HG03565 (cell line): Measurements from ENCODE around the gene KAT2A.

Experiments used
- ATAC-seq: cut with Tn5 transposase; IDR thresholded peaks from one replicate; pipeline ENCODE4 v1.9.1; 2021; ENCODE audit warnings: mild to moderate bottlenecking, moderate library complexity; ENCODE audit not compliant: unreplicated experiment

KAT2A gene

DNA sequence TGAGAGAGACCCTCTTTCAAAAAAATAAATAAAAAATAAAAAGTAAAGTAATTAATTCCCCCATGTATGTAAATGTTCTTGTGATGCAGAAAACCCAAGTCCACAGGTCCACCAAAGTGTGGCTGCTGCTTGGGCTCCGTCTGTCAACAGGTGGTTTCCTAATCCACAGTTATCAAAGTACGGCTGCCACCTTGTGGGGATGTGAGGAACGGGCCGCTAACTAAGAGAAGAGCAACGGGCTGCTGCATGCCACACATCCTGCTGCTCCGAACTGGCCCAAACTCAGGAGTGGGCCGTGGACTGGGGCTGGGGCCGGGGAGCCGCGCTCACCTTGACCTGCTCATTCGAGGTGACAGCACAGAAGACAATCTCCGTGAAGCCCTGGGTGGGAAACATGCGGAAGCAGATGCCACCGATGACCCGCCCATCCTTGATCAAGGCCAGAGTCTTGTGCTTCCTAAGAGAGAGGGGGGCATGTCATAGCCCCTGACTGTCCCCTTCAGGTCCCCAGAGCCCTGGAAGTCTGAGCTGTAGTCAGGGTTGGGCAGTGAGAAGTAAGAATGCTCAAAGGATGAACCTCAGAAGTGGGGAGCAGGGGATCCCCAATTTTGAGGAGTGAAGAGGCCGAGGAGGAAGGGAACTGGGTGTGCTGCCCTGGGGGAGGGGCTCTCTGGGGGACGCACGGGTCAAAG lies 4.3 kb downstream of the KAT2A start:
- no peak for ATAC-seq

DNA sequence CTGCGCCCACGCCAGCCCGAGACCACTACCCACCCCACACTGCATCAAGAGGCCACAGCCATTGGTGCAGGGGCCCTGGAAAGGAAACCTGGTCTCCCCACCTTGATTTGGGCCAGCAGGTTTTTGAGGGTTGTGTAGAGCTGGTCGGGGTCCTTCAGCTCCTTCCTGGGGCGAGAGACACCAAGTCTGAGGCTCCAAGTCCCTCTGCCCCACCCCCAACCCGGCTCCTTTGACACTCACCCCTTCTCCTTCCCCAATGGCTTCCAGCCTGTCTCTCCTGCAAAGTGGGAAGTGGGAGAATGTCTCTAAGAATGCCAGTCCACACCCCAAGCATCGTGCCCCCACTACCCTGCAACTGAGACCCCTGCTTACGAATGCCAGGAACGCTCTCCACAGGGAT lies 7.0 kb downstream of the KAT2A start:
- no peak for ATAC-seq

- ATAC-seq: no peak
These were observed 7.7 kb downstream of the KAT2A start for GRCh38 chr17:42113293-42114069.

DNA sequence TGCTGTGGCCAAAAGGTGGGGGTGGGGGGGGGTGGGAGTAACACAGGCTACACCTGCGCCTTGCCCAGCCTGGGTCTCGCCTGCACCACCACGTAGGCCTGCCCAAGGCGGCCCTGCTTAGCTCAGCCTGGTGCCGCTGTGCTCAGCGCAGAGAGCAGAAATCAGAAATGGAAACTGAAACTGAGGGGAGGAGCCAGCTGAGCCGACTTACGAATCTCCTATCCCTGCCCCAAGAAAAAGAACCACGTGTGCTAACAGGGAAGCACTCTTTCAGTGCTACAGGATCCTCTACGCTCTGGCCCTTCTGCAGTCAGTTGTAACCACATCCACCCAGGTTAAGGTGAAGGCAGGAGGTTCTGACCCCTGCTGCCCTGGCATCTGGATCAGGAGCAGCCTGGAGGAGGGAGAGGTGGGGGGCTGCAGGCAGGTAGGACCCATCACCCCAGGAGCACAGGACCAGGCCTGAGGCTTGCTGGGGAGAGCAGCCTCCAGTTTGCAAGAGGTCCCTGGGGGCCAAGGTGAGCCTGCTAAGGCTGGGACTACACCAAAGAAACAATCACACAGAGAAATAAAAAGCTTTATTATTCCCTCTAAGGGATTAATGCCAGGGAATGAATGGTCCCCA lies 8.5 kb downstream of the KAT2A start, which contains the start of gene DHX58:
Gene DHX58, minus strand, starts transcription at position 163 of the 625 bp plus-strand sequence. CDS start 822 bp downstream, outside the sequence.
- peak; percentile 42 for ATAC-seq

DNA sequence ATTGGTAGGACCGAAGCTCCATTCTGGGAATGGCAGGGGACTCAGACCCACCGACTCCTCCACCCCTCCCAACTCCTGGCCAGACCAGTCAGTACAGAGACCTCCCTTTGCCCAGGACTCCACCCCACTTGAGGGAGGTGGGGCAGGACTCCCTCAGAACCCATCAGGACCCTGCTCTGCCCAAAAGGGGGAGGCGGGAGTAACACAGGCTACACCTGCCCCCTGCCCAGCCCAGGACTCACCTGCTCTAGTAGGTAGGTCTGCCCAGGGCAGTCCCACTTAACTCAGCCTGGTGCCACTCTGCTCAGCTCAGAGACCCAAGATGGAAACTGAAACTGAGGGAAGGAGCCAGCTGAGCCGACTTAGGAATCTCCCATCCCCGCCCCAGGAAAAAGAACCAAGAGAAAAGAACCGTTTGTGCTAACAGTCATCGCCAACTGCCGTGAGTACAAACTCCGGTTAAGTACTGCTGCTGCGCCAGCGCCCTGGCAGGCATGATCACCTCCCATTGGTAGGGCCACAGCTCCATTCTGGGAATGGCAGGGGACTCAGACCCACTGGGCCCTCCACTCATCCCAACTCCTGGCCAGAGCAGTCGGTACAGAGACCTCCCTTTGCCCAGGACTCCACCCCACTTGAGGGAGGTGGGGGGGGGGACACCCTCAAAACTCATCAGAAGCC lies 9.2 kb downstream of the KAT2A start:
- ATAC-seq: no peak

DNA sequence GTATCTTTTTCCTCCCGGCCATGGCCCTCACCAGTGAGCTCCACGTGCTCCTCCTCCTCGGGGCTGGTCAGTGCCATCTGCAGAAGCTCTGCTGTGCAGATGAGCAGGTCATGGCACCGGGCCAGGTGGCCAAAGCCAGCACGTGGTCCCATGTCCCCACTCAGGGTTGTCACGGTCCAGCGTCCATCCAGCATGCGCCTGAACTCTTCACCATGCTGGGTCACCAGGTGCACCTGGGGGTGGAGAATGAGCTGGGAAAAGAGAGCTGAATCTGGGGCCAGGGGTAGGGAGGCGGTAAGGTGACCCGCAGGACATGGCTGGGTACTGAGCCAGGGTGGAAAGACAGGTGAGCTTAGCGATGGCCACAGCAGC lies 9.9 kb downstream of the KAT2A start:
- ATAC-seq: no peak

- no peak for ATAC-seq
These were observed 10.6 kb downstream of the KAT2A start for GRCh38 chr17:42110301-42111264.

- no peak for ATAC-seq
These were observed 12.1 kb downstream of the KAT2A start for GRCh38 chr17:42109086-42109485.

- ATAC-seq: peak; percentile 55
These were observed 13.3 kb downstream of the KAT2A start for GRCh38 chr17:42107597-42108576.

GRCh38 chr17:42107124-42107523 lies 14.0 kb downstream of the KAT2A start:
- no peak for ATAC-seq

GRCh38 chr17:42106009-42106408 lies 15.2 kb downstream of the KAT2A start:
- no peak for ATAC-seq

DNA sequence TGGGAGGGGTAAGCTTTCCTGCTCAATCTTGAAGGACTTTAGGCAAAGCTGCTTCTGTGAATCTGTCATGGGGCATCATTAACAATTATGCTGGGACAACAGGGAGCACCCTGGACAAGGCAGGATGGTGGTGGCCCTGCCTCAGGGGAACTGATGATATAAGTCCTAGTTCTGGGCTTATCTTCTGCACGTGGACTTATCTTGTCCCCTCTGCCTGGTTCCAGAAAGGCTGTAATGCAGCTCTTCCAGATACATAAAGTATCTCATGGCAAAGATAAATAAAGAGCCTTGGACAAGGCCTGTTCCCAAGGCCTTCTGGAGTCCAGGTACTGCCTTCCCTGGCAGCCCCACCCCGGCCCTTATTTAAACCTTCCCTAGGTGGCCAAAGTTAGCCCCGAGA lies 16.9 kb downstream of the KAT2A start:
- no peak for ATAC-seq

- no peak for ATAC-seq
These were observed 17.8 kb downstream of the KAT2A start for GRCh38 chr17:42103221-42103954.

GRCh38 chr17:42101513-42102292 lies 19.5 kb downstream of the KAT2A start:
- no peak for ATAC-seq

DNA sequence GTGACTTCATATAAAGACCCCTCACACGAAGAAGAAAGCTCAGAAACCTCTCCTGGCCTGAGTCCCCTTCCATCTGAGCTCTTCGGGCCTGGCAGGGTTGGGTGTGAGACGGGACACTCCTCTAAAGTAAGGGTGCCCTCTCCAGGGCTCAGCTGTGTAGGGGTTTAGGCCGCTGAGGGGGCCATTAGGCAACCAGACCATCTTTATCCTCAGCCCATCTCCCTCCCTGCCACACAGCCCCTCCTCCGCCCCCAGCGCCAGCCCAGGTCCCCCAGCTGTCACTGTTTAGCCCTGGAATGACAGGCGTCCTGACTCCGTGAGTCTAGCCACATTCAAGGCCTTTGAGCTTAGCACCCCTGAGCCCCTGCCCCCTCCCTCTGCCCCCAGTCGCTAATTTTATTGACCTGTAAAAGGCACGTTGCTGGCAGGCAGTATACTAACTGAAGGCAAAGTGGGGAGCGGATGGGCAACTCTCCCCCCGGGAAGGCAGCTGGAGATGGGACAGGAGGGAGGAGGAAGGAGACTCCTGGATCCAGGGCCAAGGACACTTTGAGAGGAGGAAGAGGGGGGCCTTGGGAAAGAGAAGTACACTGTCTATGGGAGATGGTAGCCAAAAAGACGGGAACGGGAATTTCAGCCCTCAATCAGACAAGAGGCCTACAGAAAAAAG lies 22.3 kb downstream of the KAT2A start:
- ATAC-seq: no peak

DNA sequence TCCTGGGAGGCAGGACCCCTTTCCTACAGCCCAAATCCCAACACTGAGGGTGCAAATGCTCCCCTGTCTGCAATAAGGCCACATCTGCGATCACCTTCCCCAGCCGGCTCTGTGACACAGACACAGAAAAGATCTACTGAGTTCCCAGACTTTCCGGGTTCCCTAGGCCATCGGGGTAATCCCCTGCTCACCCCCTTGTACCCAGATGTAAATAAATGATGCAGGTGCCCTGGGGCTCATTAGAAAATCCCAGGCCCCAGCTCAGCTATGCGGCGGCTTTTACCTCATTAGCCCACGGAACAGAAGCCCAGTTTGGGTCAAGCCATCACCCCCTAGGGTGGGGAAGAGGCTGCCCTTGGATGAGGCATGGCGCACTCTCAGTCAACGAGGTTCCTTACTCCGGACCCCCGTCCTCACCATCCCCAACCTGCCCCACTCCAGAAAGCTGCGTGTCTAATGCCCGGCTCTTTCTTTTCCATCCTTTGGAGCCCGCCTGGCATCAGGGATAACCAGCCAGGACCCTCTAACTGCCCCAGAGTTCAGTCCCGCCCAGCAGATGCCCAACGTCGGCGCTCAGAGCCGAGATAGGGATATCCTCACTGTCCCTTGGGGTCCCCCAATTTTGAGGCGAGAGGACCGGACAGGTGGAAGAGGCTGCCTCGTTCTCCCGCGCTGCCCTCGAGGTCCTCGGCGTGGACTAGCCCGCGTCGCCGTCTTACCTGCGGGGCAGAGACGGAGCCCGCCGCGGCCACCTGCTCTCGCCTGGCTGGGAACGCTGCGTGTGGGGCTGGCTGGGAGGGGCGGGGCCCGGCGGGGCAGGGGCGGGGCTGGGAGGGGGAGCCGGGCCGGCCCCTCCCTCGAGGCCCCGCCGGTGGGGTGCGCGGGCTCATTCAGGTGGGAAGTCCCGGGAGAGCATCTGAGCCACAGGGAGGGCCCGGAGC lies 23.2 kb downstream of the KAT2A start, which contains the start of gene ZNF385C:
Gene ZNF385C, minus strand, starts transcription at position 783 of the 941 bp plus-strand sequence. CDS start 35,417 bp downstream, outside the sequence.
- no peak for ATAC-seq
